Glomerular endothelial cell (primary cell): Measurements from ENCODE around the gene CD2. TPM values are rescaled to one million over a fixed set of nuclear protein-coding genes. Genes with fewer than 3 reads are reported as not detected.

ENCODE experiments used
- DNase-seq: peaks from one replicate; pipeline ENCODE4 v3.0.0-alpha.2; 2011; ENCODE audit warnings: low read depth, low spot score; ENCODE audit errors: extremely low read depth
- total RNA-seq: library from RNA; depleted of rRNA; stranded (reverse); fragments of >200 nt; gene quantifications from 2 replicates; pipeline ENCODE4 v1.2.3, GENCODE V29; 2015

CD2 gene
- total RNA-seq, 1 donor from 2014 or later, result not detected

GRCh38 chr1:116771997-116772647 is 17.9 kb downstream of the CD2 start:
- DNase-seq, result no peak

DNA sequence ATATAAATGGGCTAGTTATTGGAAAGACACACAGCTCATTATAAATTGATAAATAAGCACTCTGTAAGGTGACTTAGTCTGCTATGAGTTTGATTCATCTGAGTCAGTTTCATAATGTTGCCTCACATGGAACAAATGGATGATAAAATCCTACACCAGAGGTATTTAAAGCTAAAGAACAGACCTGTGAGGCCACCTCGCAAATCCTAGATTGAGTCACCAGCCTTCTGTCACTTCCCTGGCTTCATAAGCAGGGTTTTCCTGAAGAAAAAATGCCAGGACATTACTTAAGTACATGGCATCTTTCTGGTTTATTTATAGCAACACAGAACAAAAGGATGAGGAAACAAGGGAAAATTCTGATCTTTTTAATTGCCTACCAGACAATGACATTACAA is 18.4 kb downstream of the CD2 start:
- DNase-seq, result no peak

- DNase-seq, result no peak
Observed at GRCh38 chr1:116775116-116775752, 21.0 kb downstream of the CD2 start.

- DNase-seq, result no peak
Observed at GRCh38 chr1:116777831-116778830, 23.9 kb downstream of the CD2 start.

DNA sequence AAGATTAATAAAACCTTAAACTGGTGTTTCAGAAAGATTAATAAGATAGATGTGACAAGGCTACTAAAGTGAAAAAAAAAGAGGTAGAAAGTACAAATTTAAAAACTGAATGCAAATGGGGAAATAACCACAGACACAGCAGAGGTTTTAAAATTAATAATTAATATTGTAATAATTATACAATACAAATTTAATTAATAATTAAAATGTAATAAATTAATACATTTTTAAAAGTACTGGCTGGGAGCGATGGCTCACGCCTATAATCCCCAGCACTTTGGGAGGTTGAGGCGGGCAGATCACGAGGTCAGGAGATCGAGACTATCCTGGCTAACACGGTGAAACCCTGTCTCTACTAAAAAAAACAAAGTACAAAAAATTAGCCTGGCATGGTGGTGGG is 26.8 kb downstream of the CD2 start:
- DNase-seq, result no peak

GRCh38 chr1:116785006-116785405 is 30.8 kb downstream of the CD2 start:
- DNase-seq, result no peak

- no peak for DNase-seq
Observed at GRCh38 chr1:116786049-116786448, 31.8 kb downstream of the CD2 start.

DNA sequence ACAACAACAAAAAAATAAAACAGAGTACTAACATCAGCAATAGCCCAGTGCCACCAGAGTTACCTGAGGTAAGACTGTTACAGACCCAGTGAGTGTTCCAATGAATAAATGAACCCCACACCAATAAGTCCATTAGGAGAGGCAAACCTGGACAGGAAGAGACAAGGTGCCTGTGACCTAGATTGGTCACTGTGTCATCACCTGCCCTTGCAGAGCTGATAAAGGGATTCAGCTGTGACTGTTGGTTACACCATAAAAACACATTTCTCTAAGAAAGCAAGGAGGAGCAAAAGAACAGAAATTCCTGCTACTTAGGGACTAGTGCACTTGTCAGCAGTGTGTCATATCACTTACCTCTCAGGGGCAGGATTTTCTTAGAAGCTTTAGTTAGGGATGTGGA is 37.5 kb downstream of the CD2 start:
- DNase-seq, result no peak

DNA sequence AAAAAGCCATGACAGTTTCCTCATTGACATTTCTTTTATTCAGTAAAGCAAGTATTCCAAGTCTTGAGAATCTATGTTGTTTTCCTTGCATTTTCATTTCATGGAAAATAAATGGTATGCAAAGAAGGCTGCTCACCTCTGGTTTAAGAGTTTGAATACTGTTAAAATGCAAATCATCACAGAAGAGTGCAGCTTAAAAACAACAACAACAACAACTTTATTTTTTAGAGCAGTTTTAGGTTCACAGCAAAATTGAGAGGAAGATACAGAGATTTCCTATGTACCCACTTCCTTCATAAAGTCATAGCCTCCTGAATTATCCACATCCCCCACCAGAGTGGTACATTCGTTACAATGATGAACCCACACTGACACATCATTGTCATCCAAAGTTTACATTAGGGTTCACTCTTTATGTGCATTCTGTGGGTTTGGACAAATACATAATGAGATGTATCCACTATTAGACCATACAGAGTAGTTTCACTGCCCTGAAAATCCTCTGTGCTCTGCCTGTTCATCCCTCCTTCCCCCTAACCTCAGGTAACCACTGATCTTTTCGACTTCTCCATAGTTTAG is 39.2 kb downstream of the CD2 start:
- DNase-seq, result no peak

DNA sequence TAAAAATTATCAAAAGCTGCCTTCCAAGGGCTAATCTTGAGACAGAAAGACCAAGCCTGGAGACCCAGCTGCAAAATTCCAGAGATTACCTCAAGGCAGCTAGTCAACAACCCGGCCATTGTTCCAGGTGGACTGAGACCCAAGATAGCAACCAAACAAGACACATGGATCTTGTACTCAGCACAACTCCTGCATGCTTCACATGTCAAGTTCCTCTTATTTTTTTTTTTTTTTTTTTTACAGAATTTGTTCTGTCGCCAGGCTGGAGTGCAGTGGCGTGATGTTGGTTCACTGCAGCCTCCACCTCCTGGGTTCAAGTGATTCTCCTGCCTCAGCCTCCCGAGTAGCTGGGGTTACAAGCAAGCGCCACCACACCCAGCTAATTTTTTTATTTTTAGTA is 40.1 kb downstream of the CD2 start:
- DNase-seq, result no peak

DNA sequence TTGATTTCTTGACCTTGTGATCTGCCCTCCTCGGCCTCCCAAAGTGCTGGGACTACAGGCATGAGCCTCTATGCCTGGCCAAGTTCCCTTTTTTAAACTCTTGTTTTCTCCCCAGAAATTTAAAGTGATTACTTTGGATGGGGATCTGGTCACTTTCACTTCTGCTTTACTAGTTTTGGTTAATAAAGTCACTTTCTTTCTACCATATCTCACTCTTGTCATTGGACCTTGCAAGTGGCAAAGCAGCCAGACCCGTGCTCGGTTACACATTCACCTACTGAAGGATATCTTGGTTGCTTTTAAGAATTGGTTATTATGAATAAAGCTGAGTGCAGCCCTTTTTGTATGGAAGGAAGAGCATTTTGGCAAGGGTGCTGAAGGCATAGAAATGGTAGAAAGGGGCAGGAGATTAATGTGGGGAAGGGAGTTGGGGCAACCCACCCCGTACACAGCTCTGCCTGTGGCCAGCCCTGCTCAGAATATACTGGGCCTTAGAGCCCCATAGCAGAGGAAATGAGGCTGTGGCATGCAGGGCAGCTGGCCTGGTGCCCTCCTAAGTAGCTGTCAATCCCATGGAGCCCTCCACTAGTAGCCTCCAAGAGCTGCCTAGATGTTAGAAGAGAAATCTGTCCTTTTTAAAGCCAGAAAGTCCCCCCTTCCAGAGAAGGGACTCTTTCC is 40.7 kb downstream of the CD2 start:
- DNase-seq, result no peak

DNA sequence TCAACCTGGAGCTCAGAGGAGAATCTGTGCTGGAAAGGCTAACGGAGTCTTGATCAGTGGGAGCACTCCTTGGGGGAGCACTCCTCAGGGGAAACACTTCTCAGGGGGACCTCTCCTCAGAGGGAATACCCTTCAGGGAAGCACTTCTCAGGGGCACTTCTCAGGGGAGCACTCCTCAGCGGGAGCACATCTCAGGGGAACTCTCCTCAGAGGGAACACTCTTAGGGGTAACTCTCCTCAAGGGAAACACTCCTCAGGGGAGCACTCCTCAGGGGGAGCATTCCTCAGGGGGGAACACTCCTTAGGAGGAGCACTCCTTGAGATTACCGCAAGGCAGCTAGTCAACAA is 41.2 kb downstream of the CD2 start:
- DNase-seq, result no peak

DNA sequence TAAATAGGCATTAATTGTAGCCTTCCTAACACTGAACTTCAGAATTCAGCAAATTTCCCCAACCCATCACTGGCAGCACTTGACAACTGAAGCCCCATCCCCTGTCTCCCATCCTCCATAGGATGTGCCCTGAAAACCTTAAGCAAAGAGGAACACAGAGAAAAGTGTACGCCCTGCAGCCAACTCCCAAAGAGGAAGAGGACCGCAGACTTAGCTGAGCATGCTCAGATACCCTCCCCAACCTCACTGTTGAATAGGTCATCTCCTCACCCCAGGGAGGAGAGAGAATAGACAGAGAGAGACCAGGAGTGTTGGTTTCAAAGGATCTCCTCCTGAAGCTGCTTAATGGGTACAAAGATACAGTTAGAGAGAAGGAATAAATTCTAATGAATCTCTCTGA is 50.5 kb downstream of the CD2 start:
- DNase-seq, result no peak

GRCh38 chr1:116805398-116805797 is 51.2 kb downstream of the CD2 start:
- no peak for DNase-seq

DNA sequence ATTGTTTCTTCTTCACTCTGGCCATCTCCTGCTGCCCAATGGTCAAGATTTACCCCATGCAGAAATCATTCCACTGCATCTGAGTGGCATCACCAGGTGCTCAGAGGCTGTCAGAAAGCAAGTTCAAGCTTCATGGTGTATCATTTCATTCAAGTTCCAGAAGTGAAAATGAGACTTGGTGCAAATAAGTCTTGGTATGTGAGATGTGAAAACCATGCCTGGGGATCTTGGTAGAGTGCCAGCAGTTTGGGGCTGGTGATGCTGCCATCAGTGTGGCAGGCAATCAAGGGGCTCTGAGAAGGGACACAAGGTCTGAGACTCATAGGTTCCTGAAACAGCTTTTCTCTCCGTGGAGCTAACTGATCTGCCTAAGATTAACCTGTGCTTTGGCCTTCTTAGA is 52.0 kb downstream of the CD2 start:
- no peak for DNase-seq

GRCh38 chr1:116806671-116807070 is 52.4 kb downstream of the CD2 start:
- no peak for DNase-seq

GRCh38 chr1:116807394-116808199 is 53.4 kb downstream of the CD2 start:
- DNase-seq, result no peak

- DNase-seq, result no peak
Observed at GRCh38 chr1:116808200-116808847, 54.1 kb downstream of the CD2 start.

DNA sequence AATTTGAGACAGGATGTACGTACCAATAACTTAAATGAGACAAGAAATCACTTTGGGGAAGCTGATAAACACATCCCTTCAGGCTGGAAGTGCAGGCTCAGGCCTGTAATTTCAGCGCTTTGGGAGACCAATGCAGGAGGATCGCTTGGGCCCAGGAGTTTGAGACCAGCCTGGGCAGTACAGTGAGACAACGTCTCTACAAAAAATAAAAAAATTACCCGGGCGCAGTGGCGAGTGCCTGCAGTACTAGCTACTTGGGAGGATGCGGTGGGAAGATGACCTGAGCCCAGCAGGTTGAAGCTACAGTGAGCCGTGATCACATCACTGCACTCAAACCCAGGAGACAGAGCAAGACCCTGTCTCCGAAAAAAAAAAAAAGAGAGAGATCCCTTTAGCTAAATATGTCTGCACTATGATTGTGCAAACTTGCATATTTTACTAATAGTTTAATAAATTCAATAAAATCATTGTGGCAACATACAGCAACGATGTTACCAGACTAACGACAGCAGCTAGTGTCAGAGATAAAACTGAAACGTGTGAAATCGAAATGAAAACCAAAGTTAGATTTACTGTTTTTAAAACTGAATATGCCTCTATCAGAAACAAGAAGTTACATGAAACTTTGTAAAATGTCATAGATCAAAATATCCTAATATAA is 54.7 kb downstream of the CD2 start:
- DNase-seq, result no peak
